ENCODE results near the gene FAM50A. TPM values are rescaled to one million over a fixed set of nuclear protein-coding genes. Genes with fewer than 3 reads are reported as not detected.

Gene FAM50A
- polyA plus RNA-seq, 2 donors: 37.5 to 46.6 TPM

DNA sequence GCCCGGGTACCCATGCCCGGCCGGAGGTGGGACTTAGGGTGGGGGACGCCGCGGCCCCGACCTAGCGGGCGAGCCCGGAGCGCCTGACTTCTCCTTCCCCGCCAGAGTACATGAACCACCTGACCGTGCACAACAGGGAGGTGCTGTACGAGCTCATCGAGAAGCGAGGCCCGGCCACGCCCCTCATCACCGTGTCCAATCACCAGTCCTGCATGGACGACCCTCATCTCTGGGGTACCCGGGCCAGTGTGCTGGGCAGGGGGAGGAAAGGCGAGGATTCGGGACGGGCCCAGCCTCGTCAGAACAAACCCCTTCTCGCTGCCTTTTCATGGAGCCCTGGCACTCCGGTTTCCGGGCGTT, 32.0 kb upstream of the FAM50A start:
- Histone ChIP-seq H3K36me3 (ENCODE audit: control insufficient read depth in 2 of 2, insufficient read depth in 2 of 2, low read length in 1 of 2) (peaks cover 0 to 3% of the 10 kb centered on the region in 2 donors), H3K9me3 (ENCODE audit: control insufficient read depth in 2 of 2, insufficient read depth in 1 of 2, low read depth in 1 of 2, low read length in 1 of 2) (no peaks in the 10 kb centered on the region), H3K27ac (ENCODE audit: low read depth in 2 of 2, low read length in 1 of 2) (peak overlapping the region; percentile 90 to 97), H3K27me3 (ENCODE audit: control insufficient read depth in 1 of 2, insufficient read depth in 2 of 2, low read length in 2 of 2) (no peaks in the 10 kb centered on the region), H3K4me3 (ENCODE audit: low read depth in 1 of 2, low read length in 2 of 2) (peak overlapping the region; percentile 45 to 88), H3K4me1 (ENCODE audit: control insufficient read depth in 2 of 2, insufficient read depth in 2 of 2, low read length in 1 of 2) (peaks cover 0 to 11% of the 10 kb centered on the region in 2 donors)
- WGBS, 2 donors: 0 to 35% methylated on average over 21 to 29 of the region's 29 CpGs

DNA sequence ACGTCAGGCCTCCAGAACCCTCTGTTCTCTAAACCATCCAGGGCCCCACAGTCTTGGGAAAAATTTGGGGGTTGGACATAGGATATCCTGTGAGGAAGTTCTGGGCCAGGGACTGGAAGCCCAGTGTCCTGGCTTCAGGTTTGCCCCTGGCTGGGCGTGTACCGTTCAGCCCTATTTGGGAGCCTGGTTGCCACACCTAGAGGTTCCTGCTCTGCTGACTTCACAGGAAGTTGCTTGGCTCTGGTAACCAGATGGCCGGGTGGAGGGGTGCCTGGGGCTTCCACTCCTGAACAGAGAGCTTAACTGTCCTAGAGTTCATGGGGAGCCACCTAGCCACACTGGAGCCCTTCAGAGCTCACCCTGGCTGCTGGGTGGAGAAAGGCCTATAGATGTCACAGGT, 31.5 kb upstream of the FAM50A start:
- WGBS, 2 donors: 14 to 45% methylated on average over 4 of the region's 4 CpGs

DNA sequence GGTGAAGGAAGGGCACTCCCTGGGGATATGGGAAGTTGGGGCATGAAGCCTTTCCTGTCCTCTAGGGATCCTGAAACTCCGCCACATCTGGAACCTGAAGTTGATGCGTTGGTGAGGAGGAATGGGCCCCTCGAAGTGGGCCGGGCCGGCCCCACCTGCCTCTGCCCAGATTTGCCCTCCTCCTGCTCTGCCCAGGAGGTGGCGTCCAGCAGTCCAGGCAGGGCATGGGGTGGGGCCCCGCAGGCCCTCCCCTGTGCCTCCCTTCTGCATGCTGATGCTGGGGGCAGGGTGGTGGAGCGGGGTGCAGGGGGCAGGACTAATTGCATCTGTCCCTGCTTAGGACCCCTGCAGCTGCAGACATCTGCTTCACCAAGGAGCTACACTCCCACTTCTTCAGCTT, 30.8 kb upstream of the FAM50A start:
- Histone ChIP-seq H3K9me3 (ENCODE audit: control insufficient read depth in 2 of 2, insufficient read depth in 1 of 2, low read depth in 1 of 2, low read length in 1 of 2) (no peaks in the 10 kb centered on the region), H3K27me3 (ENCODE audit: control insufficient read depth in 1 of 2, insufficient read depth in 2 of 2, low read length in 2 of 2) (no peaks in the 10 kb centered on the region), H3K4me3 (ENCODE audit: low read depth in 1 of 2, low read length in 2 of 2) (no peak overlapping the region), H3K27ac (ENCODE audit: low read depth in 2 of 2, low read length in 1 of 2) (peak overlapping the region; percentile 90 to 97), H3K4me1 (ENCODE audit: control insufficient read depth in 2 of 2, insufficient read depth in 2 of 2, low read length in 1 of 2) (peaks cover 0 to 10% of the 10 kb centered on the region in 2 donors), H3K36me3 (ENCODE audit: control insufficient read depth in 2 of 2, insufficient read depth in 2 of 2, low read length in 1 of 2) (peaks cover 0 to 3% of the 10 kb centered on the region in 2 donors)
- 70 to 77% methylated on average over 8 of the region's 8 CpGs for WGBS, 2 donors

More for the DNA sequence above, 31.5 kb upstream of the FAM50A start:
- Histone ChIP-seq H3K27me3 (ENCODE audit: control insufficient read depth in 1 of 2, insufficient read depth in 2 of 2, low read length in 2 of 2) (no peaks in the 10 kb centered on the region), H3K9me3 (ENCODE audit: control insufficient read depth in 2 of 2, insufficient read depth in 1 of 2, low read depth in 1 of 2, low read length in 1 of 2) (no peaks in the 10 kb centered on the region), H3K4me1 (ENCODE audit: control insufficient read depth in 2 of 2, insufficient read depth in 2 of 2, low read length in 1 of 2) (peaks cover 0 to 11% of the 10 kb centered on the region in 2 donors), H3K36me3 (ENCODE audit: control insufficient read depth in 2 of 2, insufficient read depth in 2 of 2, low read length in 1 of 2) (peaks cover 0 to 3% of the 10 kb centered on the region in 2 donors), H3K4me3 (ENCODE audit: low read depth in 1 of 2, low read length in 2 of 2) (peak overlapping the region; percentile 45 to 88), H3K27ac (ENCODE audit: low read depth in 2 of 2, low read length in 1 of 2) (peak overlapping the region; percentile 90 to 97)

DNA sequence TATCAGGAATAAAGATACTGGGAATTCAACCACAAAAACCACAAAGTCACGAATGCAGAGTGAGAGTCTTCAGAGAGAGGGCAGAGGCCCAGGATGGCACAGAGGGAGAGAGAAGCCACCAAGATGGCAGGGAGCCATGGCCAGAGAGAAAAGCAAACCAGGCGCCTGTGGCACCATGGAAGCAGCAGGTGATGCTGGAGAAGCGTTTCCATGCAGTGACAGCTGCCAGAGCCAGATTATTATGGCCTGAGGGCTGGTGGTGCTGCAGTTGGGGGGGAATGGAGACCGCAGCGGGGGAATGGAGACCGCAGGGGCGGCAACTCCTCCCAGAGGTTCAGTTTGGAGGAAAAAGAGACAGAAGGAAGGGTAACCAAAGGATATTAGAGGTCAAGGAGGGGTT, 26.8 kb upstream of the FAM50A start:
- Histone ChIP-seq H3K36me3 (ENCODE audit: control insufficient read depth in 2 of 2, insufficient read depth in 2 of 2, low read length in 1 of 2) (peaks cover 0 to 3% of the 10 kb centered on the region in 2 donors), H3K4me1 (ENCODE audit: control insufficient read depth in 2 of 2, insufficient read depth in 2 of 2, low read length in 1 of 2) (peaks cover 0 to 6% of the 10 kb centered on the region in 2 donors), H3K27me3 (ENCODE audit: control insufficient read depth in 1 of 2, insufficient read depth in 2 of 2, low read length in 2 of 2) (no peaks in the 10 kb centered on the region), H3K9me3 (ENCODE audit: control insufficient read depth in 2 of 2, insufficient read depth in 1 of 2, low read depth in 1 of 2, low read length in 1 of 2) (no peaks in the 10 kb centered on the region), H3K4me3 (ENCODE audit: low read depth in 1 of 2, low read length in 2 of 2) (no peak overlapping the region), H3K27ac (ENCODE audit: low read depth in 2 of 2, low read length in 1 of 2) (no peak overlapping the region)
- WGBS, 2 donors: 71 to 78% methylated on average over 7 of the region's 7 CpGs

DNA sequence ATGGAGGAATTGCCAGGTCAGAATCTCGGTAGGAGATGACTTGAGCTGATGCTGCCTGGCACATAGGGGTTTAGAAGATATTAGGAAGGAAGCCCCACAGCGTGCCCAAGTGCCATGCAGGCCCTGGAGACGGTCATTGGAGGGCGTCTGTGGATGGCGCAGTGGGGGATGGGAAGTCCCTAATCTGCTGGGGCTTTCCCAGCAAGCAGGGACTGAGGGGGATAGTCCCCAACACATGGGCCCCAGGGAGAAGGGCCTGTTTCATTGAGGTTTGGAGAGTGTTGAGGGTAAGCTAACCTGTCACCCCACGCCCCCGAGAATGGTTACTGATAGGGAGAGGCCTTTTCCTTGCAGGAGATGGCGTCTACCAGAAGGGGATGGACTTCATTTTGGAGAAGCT, 24.8 kb upstream of the FAM50A start:
- no peaks in the 10 kb centered on the region for H3K36me3 ChIP-seq (ENCODE audit: control insufficient read depth in 2 of 2, insufficient read depth in 2 of 2, low read length in 1 of 2)
- H3K27me3 ChIP-seq (ENCODE audit: control insufficient read depth in 1 of 2, insufficient read depth in 2 of 2, low read length in 2 of 2): no peaks in the 10 kb centered on the region
- no peak overlapping the region for H3K27ac ChIP-seq (ENCODE audit: low read depth in 2 of 2, low read length in 1 of 2)
- H3K4me1 ChIP-seq (ENCODE audit: control insufficient read depth in 2 of 2, insufficient read depth in 2 of 2, low read length in 1 of 2): no peaks in the 10 kb centered on the region
- no peak overlapping the region for H3K4me3 ChIP-seq (ENCODE audit: low read depth in 1 of 2, low read length in 2 of 2)
- no peaks in the 10 kb centered on the region for H3K9me3 ChIP-seq (ENCODE audit: control insufficient read depth in 2 of 2, insufficient read depth in 1 of 2, low read depth in 1 of 2, low read length in 1 of 2)
- WGBS, 2 donors: 79 to 90% methylated on average over 8 of the region's 8 CpGs

DNA sequence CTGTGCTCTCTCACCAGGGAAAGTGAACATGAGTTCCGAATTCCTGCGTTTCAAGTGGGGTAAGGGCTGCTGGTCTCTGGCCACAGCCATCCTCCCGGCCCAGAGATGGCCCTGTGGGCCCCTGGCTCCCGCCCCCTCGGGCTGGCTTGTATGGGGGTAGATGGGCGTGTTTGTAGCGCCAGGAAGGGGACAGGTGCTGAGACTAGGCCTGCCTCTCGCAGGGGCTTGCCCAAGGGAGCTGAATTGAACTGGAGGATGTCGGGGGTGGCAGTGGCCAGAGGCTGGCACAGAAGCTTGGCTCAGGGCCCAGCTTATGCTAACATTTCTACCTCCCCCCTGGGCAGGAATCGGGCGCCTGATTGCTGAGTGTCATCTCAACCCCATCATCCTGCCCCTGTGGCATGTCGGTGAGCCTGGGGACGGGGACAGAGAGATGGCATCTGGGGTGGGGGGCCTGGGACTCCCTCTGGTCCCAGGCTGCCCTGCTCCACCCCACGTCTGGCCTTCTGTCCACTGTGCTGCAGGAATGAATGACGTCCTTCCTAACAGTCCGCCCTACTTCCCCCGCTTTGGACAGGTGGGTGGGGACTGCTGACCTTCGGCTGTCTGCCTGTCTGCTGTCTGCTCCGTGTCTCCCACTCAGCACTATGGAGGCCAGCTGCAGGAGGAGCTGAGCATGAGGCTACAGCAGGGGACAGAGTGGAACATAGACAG, 24.1 kb upstream of the FAM50A start:
- H3K36me3 ChIP-seq (ENCODE audit: control insufficient read depth in 2 of 2, insufficient read depth in 2 of 2, low read length in 1 of 2): no peaks in the 10 kb centered on the region
- H3K4me1 ChIP-seq (ENCODE audit: control insufficient read depth in 2 of 2, insufficient read depth in 2 of 2, low read length in 1 of 2): no peaks in the 10 kb centered on the region
- no peaks in the 10 kb centered on the region for H3K27me3 ChIP-seq (ENCODE audit: control insufficient read depth in 1 of 2, insufficient read depth in 2 of 2, low read length in 2 of 2)
- 61 to 74% methylated on average over 19 of the region's 19 CpGs for WGBS, 2 donors
- H3K27ac ChIP-seq (ENCODE audit: low read depth in 2 of 2, low read length in 1 of 2): no peak overlapping the region
- no peak overlapping the region for H3K4me3 ChIP-seq (ENCODE audit: low read depth in 1 of 2, low read length in 2 of 2)
- no peaks in the 10 kb centered on the region for H3K9me3 ChIP-seq (ENCODE audit: control insufficient read depth in 2 of 2, insufficient read depth in 1 of 2, low read depth in 1 of 2, low read length in 1 of 2)

DNA sequence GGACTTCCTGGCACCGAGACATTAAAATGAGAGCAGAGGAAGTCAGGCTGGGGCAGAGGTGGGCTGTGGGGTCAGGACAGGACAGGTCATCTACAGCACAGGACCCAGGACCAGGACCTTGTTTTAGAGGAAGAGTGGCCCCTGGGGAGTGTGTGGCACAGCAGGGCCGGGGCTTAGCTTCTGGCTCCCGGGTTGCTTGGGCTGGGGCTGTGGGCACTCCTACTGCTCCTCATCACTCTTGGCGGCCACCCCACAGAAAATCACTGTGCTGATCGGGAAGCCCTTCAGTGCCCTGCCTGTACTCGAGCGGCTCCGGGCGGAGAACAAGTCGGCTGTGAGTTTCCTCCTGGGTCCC, 23.6 kb upstream of the FAM50A start:
- H3K4me3 ChIP-seq (ENCODE audit: low read depth in 1 of 2, low read length in 2 of 2): no peak overlapping the region
- no peaks in the 10 kb centered on the region for H3K36me3 ChIP-seq (ENCODE audit: control insufficient read depth in 2 of 2, insufficient read depth in 2 of 2, low read length in 1 of 2)
- no peaks in the 10 kb centered on the region for H3K9me3 ChIP-seq (ENCODE audit: control insufficient read depth in 2 of 2, insufficient read depth in 1 of 2, low read depth in 1 of 2, low read length in 1 of 2)
- no peaks in the 10 kb centered on the region for H3K4me1 ChIP-seq (ENCODE audit: control insufficient read depth in 2 of 2, insufficient read depth in 2 of 2, low read length in 1 of 2)
- H3K27ac ChIP-seq (ENCODE audit: low read depth in 2 of 2, low read length in 1 of 2): no peak overlapping the region
- no peaks in the 10 kb centered on the region for H3K27me3 ChIP-seq (ENCODE audit: control insufficient read depth in 1 of 2, insufficient read depth in 2 of 2, low read length in 2 of 2)
- WGBS, 2 donors: 86 to 87% methylated on average over 10 of the region's 10 CpGs

DNA sequence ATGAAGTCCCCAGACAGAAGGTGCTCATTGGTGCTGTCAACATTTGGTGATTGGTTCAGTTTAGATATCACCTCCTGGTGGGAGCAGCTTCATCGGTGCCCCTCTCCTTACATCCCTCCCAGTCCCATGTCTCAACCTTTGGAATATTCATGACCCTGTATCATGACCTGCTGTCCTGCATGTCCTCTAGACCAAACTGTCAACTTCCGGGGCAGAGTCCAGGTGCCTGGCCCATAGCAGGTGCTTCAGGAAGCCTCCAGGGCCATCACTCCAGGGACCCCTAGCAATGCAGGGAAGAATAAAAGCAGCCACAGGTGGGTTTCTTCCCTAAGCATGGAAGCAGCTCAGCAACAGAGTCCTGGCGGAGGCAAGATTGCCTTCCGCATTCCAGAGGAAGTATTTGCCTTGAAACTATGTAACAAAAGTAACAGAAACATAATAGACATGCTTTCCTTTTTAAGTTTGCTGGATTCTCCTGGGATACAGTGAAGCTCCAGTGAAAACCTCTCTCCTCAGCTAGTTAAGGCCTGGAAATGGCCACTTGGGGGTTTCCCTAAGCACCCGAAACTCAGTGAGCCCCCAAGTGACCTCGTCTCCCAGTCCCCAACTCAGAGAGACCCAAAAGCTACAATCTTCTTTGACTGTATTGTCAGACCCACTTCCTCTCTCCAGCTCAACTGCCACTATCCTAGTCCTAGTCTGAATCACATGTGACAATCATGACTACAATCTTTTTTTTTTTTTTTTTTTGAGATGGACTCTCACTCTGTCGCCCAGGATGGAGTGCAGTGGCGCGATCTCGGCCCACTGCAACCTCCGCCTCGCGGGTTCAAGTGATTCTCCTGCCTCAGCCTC, 16.8 kb upstream of the FAM50A start:
- Histone ChIP-seq H3K9me3 (ENCODE audit: control insufficient read depth in 2 of 2, insufficient read depth in 1 of 2, low read depth in 1 of 2, low read length in 1 of 2) (no peaks in the 10 kb centered on the region), H3K27me3 (ENCODE audit: control insufficient read depth in 1 of 2, insufficient read depth in 2 of 2, low read length in 2 of 2) (no peaks in the 10 kb centered on the region), H3K36me3 (ENCODE audit: control insufficient read depth in 2 of 2, insufficient read depth in 2 of 2, low read length in 1 of 2) (peaks cover 0 to 1% of the 10 kb centered on the region in 2 donors), H3K4me3 (ENCODE audit: low read depth in 1 of 2, low read length in 2 of 2) (no peak overlapping the region), H3K27ac (ENCODE audit: low read depth in 2 of 2, low read length in 1 of 2) (no peak overlapping the region), H3K4me1 (ENCODE audit: control insufficient read depth in 2 of 2, insufficient read depth in 2 of 2, low read length in 1 of 2) (no peaks in the 10 kb centered on the region)
- 86% methylated on average over 13 of the region's 13 CpGs for WGBS, 2 donors

DNA sequence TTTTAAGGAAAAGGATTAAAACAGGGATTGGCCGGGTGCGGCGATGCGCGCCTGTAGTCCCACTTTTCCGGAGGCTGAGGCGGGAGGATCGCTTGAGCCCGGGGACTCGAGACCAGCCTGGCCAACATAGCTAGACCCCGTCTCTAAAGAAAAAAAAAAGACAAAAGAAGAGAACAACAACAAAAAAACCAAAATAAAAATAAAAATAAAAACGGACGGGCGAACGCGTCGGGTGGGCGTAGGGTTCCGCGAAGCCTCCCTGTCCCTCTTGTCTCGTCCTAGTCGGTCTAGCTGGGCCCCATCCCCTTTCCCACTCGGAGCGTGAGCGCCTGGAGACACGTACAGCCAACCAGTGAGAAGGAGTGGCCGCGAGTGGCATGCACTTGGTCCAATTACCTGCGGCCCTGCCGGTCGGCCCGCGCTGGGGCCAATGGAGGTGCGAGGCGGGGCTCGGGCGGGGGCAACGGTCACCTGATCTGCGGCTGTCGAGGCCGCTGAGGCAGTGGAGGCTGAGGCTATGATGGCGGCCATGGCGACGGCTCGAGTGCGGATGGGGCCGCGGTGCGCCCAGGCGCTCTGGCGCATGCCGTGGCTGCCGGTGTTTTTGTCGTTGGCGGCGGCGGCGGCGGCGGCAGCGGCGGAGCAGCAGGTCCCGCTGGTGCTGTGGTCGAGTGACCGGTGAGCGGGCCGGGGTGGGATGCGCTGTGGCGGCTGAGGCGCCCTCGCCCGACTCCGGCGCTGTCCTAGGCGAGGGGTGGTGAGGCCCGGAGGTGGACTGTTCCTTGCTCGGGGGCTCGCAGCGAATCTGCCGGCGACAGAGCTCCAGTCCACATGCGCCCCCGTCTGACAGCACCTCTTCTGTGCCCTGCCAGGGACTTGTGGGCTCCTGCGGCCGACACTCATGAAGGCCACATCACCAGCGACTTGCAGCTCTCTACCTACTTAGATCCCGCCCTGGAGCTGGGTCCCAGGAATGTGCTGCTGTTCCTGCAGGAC, 15.5 kb upstream of the FAM50A start, which contains the start of gene ATP6AP1:
Gene ATP6AP1 (plus strand): TSS at position 502 of the 996 bp plus-strand sequence. CDS start 16 bp downstream, at position 518.
- Histone ChIP-seq H3K4me3 (ENCODE audit: low read depth in 1 of 2, low read length in 2 of 2) (peak within 1 kb of the TSS; percentile 51 to 92), H3K27ac (ENCODE audit: low read depth in 2 of 2, low read length in 1 of 2) (peak within 1 kb of the TSS; percentile 73 to 75), H3K4me1 (ENCODE audit: control insufficient read depth in 2 of 2, insufficient read depth in 2 of 2, low read length in 1 of 2) (no peaks in the 10 kb centered on the region), H3K27me3 (ENCODE audit: control insufficient read depth in 1 of 2, insufficient read depth in 2 of 2, low read length in 2 of 2) (no peaks in the 10 kb centered on the region), H3K9me3 (ENCODE audit: control insufficient read depth in 2 of 2, insufficient read depth in 1 of 2, low read depth in 1 of 2, low read length in 1 of 2) (no peaks in the 10 kb centered on the region), H3K36me3 (ENCODE audit: control insufficient read depth in 2 of 2, insufficient read depth in 2 of 2, low read length in 1 of 2) (peaks cover 0 to 13% of the 10 kb centered on the region in 2 donors)
- 7 to 39% methylated on average over 58 to 87 of the region's 87 CpGs for WGBS, 2 donors
